ENCODE data around the gene MED26. TPM values are rescaled to one million over a fixed set of nuclear protein-coding genes. Genes with fewer than 3 reads are reported as not detected.

The MED26 gene, protein sequence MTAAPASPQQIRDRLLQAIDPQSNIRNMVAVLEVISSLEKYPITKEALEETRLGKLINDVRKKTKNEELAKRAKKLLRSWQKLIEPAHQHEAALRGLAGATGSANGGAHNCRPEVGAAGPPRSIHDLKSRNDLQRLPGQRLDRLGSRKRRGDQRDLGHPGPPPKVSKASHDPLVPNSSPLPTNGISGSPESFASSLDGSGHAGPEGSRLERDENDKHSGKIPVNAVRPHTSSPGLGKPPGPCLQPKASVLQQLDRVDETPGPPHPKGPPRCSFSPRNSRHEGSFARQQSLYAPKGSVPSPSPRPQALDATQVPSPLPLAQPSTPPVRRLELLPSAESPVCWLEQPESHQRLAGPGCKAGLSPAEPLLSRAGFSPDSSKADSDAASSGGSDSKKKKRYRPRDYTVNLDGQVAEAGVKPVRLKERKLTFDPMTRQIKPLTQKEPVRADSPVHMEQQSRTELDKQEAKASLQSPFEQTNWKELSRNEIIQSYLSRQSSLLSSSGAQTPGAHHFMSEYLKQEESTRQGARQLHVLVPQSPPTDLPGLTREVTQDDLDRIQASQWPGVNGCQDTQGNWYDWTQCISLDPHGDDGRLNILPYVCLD
- polyA plus RNA-seq, result 1.3 and 1.5 TPM in 2 replicates

DNA sequence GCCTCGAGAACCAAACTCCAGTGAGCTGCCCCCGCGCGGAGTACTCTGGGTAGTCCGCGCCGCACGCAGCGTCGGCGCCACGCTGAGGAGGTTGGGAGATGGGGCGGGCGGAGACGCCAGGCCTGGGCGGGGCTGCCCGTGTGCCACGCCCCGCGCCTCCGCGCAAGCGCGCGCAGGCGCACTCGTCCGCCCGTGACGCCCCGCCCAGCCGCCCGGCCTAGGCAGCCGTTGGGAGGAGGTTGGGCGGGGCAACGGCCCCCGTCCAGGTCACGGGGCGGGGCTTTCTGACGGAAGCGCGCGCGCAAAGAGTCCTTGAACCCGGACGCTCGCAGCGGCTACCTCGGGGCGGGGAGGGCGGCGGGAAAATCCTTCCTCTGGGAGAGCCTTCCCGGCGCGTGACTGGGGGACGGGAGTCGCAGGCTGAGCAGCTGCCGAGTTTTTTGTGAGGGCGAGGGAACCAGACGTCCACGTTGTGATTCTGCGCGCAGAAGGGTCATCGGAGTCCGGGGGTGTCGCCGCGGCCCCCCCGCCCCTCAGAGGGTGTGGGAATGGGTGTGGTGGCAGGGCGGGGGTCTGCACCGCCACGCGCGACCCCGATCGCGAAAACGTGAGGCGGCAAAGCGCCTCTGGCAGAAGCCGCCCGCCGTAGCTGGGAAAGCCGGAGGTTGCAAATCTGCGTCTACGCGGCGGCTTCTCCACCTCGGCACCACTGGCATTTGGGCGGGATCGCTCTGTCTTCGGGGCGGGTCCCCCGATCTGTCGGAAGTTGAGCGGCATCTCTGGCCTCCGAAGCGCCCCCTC is at the start of gene MED26:
TSS of gene MED26 (minus strand) at position 22 of the 801 bp plus-strand sequence. CDS start 261 bp downstream, outside the sequence.

DNA sequence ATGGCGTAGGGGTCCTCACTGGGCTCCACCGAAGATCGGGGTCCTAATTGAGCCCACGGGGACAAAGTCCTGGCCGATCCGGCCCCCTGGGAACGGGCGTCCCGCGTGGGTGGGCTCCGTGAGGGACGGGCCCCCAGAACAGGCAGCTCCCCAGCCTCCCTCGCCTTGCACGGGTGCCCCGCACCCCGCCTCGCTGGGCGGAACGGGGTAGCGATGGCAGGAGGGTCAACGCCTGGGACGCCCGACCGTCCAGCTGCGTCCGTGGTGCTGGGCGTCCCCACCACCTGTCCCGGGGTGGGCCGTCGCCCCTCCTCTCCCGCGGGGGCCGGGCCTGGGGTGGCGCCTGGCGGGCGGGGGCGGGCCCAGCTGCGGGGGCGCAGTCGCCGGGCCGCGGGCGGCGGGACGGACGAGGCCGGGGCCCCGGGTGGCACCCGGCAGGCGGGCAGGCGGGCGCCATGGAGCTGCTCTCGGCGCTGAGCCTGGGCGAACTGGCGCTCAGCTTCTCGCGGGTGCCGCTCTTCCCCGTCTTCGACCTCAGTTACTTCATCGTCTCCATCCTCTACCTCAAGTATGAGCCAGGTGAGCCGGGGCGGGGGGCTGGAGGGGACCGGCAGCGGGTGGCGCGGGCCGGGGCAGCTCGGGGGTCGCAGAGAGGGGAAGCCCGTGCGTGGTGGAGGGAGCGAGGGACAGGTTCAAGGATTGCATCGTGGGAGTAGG is 32.9 kb upstream of the MED26 start, which contains the start of gene TMEM38A:
TSS of gene TMEM38A (plus strand) at position 377 of the 717 bp plus-strand sequence. CDS start at position 456, 79 bp downstream.

DNA sequence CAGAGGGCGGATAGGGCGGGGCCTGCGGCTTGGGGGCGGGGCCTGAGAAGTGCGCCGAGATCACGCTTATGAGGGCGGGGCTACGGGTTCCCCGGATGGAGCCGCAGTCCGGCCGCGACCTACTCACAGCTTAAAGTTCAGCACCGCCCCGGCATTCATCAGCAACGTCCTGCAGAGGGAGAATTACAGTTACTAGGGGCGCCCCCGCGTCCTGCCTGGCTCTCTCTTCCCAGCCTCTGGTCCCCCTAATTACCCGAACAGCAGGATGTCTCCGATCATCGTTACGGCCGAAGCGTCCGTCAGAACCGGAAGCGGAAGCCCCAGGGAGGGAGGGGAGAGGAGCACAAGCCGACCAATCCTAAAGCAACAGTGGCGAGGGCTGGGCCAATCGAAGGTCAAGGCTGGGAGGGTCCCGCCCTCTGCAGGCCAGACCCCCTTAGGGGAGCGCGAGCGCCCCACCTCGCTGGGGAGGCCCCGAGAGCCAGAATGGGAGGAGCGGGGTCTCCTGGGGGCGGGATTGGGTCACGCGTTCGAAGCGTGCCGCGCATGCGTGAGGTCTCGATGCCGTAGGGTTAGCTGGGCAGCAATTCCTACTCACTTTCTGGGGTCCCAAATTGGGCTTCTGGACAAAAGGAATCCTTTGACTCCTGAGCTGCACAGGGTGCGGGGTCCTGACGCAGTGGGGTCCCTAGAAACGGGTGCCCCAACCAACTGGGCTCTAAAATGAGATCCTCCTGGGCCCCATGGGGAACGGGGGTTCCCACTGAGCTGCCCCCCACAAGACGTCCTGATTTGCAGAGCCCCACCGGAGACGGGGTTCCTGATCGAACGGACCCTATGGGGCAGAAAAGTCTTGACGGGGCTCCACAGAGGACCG is 32.1 kb upstream of the MED26 start, which contains the start of gene SMIM7:
TSS of gene SMIM7 (minus strand) at position 313 of the 877 bp plus-strand sequence. CDS start at position 279, 34 bp downstream.

DNA sequence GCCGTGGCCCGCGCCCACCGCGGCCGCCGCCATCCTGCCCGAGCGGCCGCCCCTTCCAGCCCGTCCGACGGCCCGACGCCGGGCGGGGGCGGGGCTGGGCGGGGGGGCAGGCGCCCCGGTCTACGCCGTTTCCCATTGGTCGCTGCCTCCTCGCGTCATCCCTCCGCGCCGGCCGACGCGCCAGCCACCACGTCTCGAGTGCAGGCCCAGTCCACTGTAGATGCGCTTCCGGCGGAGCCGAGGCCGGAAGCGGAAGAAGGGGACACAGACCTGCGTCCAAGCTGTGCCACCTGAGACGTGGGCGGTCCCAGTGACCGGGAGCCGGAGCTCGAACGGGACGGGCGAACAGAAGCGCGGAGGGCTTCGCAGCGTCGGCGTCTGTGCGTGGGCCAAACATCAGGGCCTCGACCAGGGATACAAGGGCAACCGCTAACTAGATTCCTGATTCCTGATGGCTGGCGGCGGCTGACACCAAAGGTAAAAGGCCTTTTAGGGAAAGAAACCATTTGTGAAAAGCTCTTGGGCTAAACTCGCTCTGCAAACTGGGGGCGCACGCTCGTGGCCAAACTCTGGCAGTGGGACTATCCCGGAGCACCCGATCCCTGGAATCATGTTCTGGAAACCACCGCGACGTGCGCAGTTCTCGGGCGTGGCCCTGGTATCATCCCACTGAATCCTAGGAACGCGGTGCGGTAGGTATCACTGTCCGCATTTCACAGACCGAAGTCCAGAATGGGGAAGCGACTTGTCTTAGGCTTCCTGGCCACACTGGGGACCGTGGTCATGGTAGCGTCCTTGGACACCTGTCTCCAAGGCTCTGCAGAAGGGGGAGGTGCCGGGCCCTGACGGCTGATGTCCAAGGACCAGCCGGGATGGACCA is 55.4 kb downstream of the MED26 start, which contains the start of gene SLC35E1:
TSS of gene SLC35E1 (minus strand) at position 84 of the 880 bp plus-strand sequence. CDS start at position 33, 51 bp downstream.

DNA sequence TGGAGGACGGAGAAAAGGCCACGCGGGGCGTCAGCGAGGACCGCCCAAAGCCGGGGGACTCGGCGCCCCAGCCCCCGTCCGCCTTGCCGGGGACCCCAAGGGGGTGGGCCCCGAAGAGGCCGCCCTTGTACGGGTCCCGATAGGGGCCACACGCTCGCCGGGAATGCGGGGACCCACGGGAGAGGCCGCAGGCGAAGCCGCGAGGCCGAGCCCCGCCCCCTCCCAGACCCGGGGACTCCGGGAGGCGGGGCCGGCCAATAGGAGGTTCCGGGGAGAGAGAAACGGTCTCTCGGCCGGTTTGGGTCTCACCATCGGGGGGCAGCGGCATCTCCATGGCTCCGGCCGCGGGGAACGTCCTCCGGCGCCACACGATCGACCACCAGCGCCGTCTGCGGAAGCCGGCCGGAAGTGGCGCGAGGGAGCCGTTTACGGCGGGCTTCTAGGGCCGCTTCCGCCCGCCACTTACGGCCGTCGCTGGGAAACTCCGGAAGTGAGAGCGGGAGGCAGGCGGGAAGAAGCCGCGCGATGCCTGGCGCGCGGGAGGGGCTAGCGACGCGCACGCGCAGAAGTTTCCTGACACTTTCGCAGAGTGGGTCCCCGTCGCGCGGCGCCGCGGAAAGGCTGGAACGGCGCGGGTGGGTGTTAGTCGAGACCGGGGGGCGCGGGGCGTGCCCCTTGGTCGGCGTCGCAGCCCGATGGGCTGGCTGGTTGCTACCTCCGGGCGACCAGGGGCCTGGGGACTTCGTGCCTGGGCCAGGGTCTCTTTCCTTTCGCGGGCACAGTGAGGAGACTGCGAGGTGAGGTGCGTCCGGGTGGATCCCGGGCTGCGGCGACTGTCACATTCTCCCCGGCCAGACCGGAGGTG is 85.7 kb downstream of the MED26 start, which contains the start of gene CHERP:
TSS of gene CHERP (minus strand) at position 393 of the 865 bp plus-strand sequence. CDS start at position 334, 59 bp downstream.

Other genes with a start within 250 kb of the MED26 start
- 7.4 and 18.6 TPM in 2 replicates for gene EPS15L1, start 156.2 kb downstream of the MED26 start, polyA plus RNA-seq
- not detected in 2 replicates for gene CALR3, start 132.0 kb downstream of the MED26 start, polyA plus RNA-seq
- gene C19orf44, start 131.8 kb downstream of the MED26 start, polyA plus RNA-seq, result 2.5 and 2.7 TPM in 2 replicates
- gene CHERP, start 85.8 kb downstream of the MED26 start, polyA plus RNA-seq, result 2.2 and 2.8 TPM in 2 replicates
- 23.4 and 37.8 TPM in 2 replicates for gene SLC35E1, start 55.8 kb downstream of the MED26 start, polyA plus RNA-seq
- 182 and 215 TPM in 2 replicates for gene SMIM7, start 31.9 kb upstream of the MED26 start, polyA plus RNA-seq
- 46.0 and 68.0 TPM in 2 replicates for gene TMEM38A, start 32.9 kb upstream of the MED26 start, polyA plus RNA-seq
- gene NWD1, start 91.6 kb upstream of the MED26 start, polyA plus RNA-seq, result not detected in 2 replicates
- gene SIN3B, start 201.2 kb upstream of the MED26 start, polyA plus RNA-seq, result 2.0 and 3.3 TPM in 2 replicates

Measured in Purkinje cell (primary cell).